Hematopoietic multipotent progenitor cell treated with erythropoietin and hydrocortisone succinate and interleukin-3 and kit ligand, for 15 days (in vitro differentiated cells): Measurements from ENCODE around the gene SLC2A10.
"Not testable (repeated sequence)": the region's sequence is repeated elsewhere in the genome, so short reads cannot be mapped to it uniquely, and the experiment has no call there.

Source experiments
- DNase-seq: peaks from one replicate; pipeline ENCODE4 v3.0.0-alpha.2; 2015; ENCODE audit warnings: low spot score

SLC2A10 gene

DNA sequence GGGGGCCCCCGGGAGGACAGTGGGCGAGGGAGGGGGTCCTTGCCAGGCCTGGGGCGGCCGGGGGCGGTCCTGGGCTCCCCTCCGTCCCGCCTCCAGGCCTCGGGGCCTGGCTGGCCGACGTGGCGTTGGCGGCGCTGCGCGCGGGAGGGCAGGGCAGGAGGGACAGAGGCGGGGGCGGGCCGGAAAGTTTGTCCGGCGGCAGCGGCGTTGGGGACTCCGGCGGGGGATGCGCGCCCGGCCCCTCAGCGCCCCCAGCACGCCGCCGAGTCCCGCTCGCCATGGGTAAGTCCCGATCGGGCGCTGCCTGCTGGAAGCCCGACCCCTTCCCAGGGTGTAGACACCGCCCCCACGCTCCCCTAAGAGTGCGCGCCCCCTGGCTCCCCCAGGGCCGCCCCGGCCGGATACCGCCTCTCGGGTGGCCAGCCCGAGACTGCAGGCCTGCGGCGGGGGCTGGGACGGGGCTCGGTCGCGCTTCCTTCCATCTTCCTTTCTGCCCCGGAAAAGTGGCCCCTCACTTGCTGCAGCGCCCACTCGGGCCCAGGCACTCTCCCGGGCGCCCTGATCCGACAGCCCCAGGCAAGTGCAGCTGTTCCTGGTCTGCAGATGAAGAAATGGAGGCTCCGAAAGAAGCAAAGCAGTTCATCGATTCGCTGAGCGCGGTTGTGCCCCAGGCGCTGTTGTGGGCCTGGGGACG is at the start of gene SLC2A10:
Gene SLC2A10, plus strand, starts transcription at position 191 of the 694 bp plus-strand sequence. Its CDS starts 88 bp downstream, at position 279.
- no peak for DNase-seq

GRCh38 chr20:46660487-46660886 is 49.0 kb upstream of the SLC2A10 start:
- no peak for DNase-seq

DNA sequence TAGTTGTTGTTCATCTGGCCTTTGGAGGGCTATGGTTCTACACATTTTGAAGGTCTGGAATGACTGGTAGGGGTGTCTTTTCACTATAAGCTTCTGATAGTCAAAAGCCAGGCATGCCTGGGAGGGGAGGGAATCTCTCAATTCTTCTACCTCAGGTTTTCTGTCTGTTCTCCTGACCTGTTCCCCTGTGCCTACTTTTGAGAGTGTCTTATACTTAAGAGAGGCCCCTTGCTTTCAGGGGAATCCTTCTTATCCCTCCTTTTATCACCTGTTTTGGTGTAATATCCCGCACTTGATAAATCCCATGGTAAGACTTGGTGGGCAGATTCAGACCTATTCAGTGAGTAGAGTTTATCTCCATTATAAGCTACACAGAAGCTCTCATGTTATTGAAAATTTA is 47.8 kb upstream of the SLC2A10 start:
- no peak for DNase-seq

DNA sequence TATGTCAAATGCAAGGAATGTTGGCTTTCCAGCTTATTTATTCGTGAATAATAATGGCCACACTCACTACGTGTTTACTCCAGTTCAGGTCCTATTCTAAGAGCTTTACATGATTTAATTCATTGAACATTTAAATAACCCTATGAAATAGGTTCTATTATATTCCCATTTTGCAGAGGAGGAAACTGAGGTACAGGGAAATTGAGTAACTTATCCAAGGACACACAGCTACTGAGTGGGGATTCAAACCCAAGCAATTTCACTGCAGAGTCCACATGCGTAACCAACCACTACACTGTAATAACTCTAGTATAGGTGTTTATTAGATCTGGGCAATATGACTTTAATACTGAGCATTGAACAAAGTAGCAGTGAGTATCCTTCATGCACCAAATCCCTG is 45.9 kb upstream of the SLC2A10 start:
- DNase-seq = no peak

DNA sequence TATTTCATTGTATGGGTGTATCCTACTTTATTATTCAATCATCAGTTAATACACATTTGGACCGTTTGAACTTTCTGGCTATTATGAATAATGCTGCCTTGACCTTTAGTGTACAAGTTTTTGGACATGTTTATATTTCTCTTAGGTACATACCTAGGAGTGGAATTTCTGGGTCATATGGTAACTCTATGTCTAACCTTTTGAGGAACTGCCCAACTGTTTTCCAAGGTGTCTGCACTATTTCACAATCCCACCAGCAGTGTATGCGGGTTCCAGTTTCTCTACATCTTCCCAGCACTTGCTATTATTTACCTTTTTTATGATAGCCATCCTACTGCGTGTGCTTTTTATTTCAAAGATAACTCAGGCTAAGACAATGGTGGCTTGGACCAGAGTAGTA is 43.8 kb upstream of the SLC2A10 start:
- DNase-seq = no peak

GRCh38 chr20:46666306-46666705 is 43.1 kb upstream of the SLC2A10 start:
- no peak for DNase-seq

DNA sequence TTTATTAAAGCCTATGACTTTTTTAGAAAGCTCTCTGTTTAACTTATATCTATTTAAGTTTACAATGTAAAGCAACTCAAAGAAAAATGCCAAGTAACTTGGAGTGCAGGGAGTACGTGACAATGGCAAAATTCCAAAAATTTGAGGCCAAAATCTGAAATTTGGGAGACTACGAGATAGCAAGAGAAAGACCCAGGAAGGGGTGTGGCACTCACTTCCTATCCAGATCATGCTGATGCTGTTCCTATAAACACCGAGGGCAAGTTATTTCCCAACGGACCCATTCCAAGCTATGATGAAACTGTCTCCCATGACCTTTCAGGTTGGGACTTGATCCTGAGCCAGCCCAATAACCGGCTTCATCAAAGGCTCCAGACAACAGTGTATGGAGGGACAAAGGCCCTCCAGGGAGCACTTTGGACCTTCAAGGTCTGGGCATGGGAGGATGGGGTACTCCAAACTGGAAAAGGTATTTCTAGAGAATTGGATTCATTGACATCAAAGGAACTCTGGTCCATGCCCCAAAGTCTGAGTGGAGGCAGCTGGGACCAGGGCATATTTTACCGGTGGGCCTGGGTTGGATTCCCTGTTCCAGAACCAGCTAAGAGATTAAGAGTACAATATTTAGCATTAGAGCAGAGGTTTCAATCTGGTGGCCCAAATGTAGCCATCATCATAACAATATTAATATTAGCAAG is 42.5 kb upstream of the SLC2A10 start:
- no peak for DNase-seq

- no peak for DNase-seq
Observed at GRCh38 chr20:46670228-46670584, 39.2 kb upstream of the SLC2A10 start.

GRCh38 chr20:46670585-46671584 is 38.6 kb upstream of the SLC2A10 start:
- DNase-seq = no peak

GRCh38 chr20:46671866-46672542 is 37.4 kb upstream of the SLC2A10 start:
- no peak for DNase-seq

DNA sequence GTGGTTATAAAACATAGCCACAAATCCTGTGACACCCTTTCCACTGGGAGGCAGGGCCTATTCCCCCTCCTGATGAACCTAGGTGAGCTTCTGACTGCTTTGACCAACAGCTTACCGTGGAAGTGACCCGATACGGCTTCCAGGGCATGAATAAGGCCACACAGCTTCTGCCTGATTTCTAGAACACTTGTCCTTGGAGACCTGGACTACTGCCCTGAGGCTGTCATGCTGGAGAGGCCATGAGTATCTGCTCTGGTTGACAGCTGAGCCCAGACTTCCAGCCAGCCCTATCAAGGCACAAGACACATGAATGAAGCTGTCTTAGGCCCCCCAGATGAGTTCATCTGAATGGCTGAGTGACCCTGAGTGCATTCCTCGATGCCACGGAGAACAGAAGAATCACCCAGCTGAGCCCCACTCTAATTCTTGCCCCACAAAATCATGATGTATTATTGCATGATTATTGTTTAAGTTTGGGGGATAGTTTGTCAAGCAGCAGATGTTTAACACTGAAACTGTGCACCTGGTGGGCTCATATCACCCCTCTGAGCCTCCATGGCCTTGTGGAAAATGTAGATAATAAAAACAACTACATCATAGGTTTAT is 36.8 kb upstream of the SLC2A10 start:
- no peak for DNase-seq

- no peak for DNase-seq
Observed at GRCh38 chr20:46673394-46674252, 35.8 kb upstream of the SLC2A10 start.

DNA sequence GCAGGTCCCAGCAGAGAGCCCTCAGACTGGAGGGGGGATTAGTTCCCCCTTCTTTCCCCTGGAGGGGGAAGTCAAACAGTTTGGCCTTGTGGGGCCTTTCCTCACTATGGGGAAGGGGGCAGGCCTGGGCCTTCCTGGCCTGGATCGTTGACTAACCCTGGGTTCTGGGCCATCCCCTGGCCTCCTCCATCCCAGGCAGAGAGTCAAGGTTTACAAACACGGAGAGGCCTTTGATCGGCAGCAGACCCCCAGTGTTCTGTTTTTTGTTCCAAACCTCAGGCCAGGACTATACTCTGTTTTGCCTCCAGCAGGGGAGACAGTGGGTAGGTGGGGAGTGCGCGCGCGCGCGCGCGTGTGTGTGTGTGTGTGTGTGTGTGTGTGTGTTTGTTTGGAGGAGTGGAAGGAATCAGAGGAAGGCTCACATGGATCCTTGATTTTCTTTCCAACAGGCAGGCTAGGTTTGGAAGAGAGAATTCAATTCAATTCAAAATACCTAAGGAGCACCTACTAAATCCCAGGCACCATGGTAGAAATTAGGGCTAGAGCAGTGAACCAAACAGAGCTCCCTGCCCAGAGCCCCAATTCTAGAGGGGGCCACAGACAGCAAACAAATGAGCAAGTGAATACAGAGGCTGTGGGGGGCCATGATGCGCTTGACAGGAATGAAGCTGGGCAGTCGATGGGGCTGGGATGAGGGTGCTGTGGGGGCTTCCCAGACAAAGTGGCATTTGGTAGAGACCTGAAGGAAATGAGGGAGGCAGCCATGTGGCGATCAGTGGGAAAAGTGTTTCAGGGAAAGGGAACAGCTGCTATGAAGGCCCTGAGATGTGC is 35.0 kb upstream of the SLC2A10 start:
- no peak for DNase-seq

- DNase-seq = not testable (repeated sequence)
Observed at GRCh38 chr20:46676649-46677316, 32.7 kb upstream of the SLC2A10 start.

GRCh38 chr20:46677608-46678007 is 31.8 kb upstream of the SLC2A10 start:
- no peak for DNase-seq

DNA sequence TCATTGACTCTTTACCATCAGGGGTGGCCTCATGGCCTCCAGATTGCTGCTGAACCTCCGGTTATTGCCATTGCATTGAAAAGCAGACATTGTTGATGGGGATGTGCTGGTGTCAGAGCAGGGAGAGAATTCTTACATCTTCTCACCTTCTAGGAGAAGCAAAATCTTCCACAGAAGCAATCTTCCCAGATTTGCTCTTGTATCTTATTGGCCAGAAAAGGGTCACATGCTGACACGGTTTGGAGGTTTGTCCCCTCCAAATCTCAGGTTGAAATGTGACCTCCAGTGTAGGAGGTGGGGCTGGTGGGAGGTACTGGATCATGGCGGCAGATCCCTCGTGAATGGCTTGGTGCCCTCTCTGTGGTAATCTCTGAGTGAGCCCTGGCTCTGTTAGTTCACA is 30.9 kb upstream of the SLC2A10 start:
- DNase-seq = no peak

- no peak for DNase-seq
Observed at GRCh38 chr20:46680684-46681031, 28.8 kb upstream of the SLC2A10 start.

DNA sequence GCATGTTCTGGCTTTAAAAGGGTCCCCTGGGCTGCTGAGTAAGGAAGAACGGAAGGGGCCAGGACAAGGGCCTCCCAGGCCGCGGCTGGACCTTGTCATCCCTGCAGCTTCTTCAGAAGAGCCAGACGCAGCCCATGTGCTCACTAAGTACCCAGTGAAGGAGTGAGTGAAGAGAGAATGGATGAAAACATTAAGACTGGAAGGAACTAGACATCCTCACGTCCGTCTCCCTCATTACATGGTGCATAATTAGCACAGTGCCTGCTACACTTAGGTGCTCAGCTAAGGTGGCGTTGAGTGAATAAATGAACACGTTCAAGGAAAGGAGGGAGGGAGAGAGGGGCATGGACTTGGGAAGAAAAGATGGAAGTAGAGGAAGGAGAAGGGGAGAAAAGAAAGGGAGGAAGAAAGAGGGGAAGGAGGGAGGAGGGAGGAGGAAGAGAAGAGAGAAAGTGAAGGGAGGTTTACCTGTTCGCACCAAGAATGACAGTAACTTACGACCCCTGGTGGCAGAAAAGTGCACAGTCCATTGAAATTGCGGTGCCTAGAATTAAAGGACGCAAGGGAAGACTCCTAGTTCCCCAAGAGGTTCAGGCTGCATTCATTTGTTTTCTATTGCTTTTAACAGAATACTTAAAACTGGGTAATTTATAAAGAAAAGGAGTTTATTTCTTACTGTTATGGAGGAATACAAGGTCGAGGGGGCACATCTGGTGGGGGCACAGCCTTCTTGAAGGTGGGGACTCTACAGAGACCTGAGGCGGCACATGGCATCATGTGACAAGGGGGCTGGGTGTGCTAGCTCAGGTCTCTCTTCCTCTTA is 28.2 kb upstream of the SLC2A10 start:
- DNase-seq = peak; percentile 66
